Measurements from ENCODE around the gene BOC. TPM values are rescaled to one million over a fixed set of nuclear protein-coding genes. Genes with fewer than 3 reads are reported as not detected.

BOC gene
- total and polyA plus RNA-seq, 2 of the 8 experiments (the other 6 are each of a cell fraction or from before 2014, with no cell fraction given), result 6.9 to 9.3 TPM

- TF ChIP-seq NANOG (IDR thresholded peaks at IDR 0.05; ENCODE audit: insufficient read depth, low read depth, low read length, poor library complexity, severe bottlenecking) (no peak), CTCF (IDR thresholded peaks at IDR 0.05; ENCODE audit: control extremely low read depth in 1 of 3, insufficient read depth in 1 of 3, low read depth in 1 of 3, low read length in 3 of 3) (no peak), EGR1 (IDR thresholded peaks at IDR 0.05; ENCODE audit: borderline replicate concordance, low read depth, low read length) (no peak), SUZ12 (IDR thresholded peaks at IDR 0.05; ENCODE audit: low read length) (no peak), SP4 (IDR thresholded peaks at IDR 0.05; ENCODE audit: low read length) (no peak), KDM5A (IDR thresholded peaks at IDR 0.05; ENCODE audit: low read length) (no peak)
Measured at GRCh38 chr3:113300596-113300995, 89.2 kb downstream of the BOC start (continued).
